Ishikawa (cell line): ENCODE data around the gene DCUN1D3.

Experiments used
- CEBPB ChIP-seq: IDR thresholded peaks from 2 replicates; pipeline ENCODE4 v1.6.1; 2012
- CREB1 ChIP-seq: IDR thresholded peaks from 2 replicates; pipeline ENCODE4 v1.6.1; 2012; ENCODE audit warnings: low read depth
- EP300 ChIP-seq: IDR thresholded peaks from 2 replicates; pipeline ENCODE4 v1.6.1; 2012; ENCODE audit warnings: borderline replicate concordance
- FOXM1 ChIP-seq: IDR thresholded peaks from 2 replicates; pipeline ENCODE4 v1.6.1; 2012; ENCODE audit warnings: low read depth, borderline replicate concordance
- MAX ChIP-seq: IDR thresholded peaks from 2 replicates; pipeline ENCODE4 v1.6.1; 2012
- NFIC ChIP-seq: IDR thresholded peaks from 2 replicates; pipeline ENCODE4 v1.6.1; 2012
- RAD21 ChIP-seq: IDR thresholded peaks from 2 replicates; pipeline ENCODE4 v1.6.1; 2012; ENCODE audit warnings: low read depth
- REST ChIP-seq: IDR thresholded peaks from 2 replicates; pipeline ENCODE4 v1.6.1; 2012; ENCODE audit warnings: low read depth, mild to moderate bottlenecking
- TCF12 ChIP-seq: IDR thresholded peaks from 2 replicates; pipeline ENCODE4 v1.6.1; 2012; ENCODE audit warnings: low read depth
- TEAD4 ChIP-seq: IDR thresholded peaks from 2 replicates; pipeline ENCODE4 v1.6.1; 2012
- USF1 ChIP-seq: IDR thresholded peaks from 2 replicates; pipeline ENCODE4 v1.6.1; 2012
- YY1 ChIP-seq: IDR thresholded peaks from 2 replicates; pipeline ENCODE4 v1.6.1; 2012; ENCODE audit warnings: low read depth
- ZBTB7A ChIP-seq: IDR thresholded peaks from 2 replicates; pipeline ENCODE4 v1.6.1; 2012; ENCODE audit warnings: low read depth

GRCh38 chr16:20871258-20871657, 28.9 kb downstream of the DCUN1D3 start:
- TF ChIP-seq CEBPB (no peak), TEAD4 (no peak), EP300 (no peak), TCF12 (no peak), RAD21 (no peak), FOXM1 (no peak), YY1 (no peak), CREB1 (no peak), REST (no peak), NFIC (no peak), USF1 (no peak), MAX (no peak), ZBTB7A (no peak)
